HG02981 (cell line): ENCODE results near the gene HTR7.

ENCODE experiments used
- ATAC-seq: cut with Tn5 transposase; IDR thresholded peaks from one replicate; pipeline ENCODE4 v1.9.1; 2021; ENCODE audit warnings: mild to moderate bottlenecking, moderate library complexity; ENCODE audit not compliant: unreplicated experiment

Gene HTR7

GRCh38 chr10:90743291-90743690 is 114.5 kb downstream of the HTR7 start:
- no peak for ATAC-seq

DNA sequence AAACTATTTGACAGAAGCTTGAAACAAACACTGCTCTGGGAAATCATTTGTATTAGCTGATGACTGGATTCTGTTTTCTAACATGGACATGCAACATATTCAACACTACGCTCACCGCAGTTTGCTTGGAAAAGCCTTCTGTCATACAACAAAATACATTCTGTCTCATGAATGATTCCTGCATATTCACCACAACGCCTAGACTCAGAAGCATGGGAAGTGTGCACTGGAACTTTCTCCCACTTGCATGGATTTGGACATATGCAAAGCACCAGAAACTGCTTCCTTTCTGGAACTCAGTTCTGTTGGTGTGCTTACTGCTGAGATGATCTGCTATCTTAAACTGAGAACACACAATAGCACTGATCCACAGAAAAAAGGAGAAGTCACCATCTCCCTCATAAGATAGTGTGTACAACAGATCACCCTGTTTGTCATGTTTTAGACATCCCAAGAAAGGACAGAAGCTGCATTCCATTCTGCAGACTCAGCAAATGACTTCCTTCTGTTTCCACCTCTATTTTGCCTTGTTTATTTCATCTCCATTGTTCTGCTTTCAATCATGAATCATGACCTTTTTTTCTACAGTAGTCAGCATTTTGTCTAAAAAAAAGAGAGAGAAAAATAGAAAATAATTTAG is 115.8 kb downstream of the HTR7 start:
- no peak for ATAC-seq

GRCh38 chr10:90740265-90740664 is 117.6 kb downstream of the HTR7 start:
- no peak for ATAC-seq

DNA sequence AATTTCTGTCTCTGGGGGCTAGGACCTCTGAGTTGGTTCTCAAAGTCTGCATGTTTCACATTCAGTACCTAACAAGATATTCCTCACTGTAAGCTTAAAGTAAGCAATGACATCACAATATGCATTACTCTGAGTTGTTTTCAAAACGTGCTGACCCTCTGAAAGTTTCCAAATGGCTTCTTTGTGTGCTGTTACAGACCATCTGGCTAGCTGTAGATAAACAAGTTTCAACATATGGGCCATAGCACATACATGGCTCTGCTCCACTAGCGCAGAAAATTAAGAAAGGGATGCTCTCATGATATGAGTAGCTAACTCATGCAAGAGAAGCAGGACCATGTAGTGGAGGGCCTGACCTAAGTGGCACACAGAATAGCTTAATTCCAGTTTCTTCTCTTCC is 119.0 kb downstream of the HTR7 start:
- ATAC-seq, result no peak

DNA sequence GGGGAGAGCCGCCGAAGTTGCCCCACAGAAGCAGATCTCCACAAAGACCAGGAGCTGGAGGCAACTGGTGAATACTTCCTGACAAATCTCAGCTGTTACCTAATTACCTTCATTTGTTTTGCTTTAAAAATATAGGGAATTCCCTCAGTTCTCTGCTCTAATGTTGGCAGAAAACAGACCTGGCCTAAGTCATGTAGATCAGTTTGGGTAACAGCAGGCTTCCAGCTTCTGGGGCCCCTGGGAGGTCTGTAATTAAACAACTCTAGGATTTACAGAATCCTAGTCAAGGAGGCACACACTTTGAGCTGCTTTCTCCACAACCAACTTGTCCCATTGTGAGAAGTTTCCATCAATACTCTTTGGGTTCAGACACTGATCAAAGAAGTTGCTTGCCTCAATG is 123.4 kb downstream of the HTR7 start:
- ATAC-seq, result no peak

- ATAC-seq, result no peak
Measured at GRCh38 chr10:90732581-90732980, 125.3 kb downstream of the HTR7 start.

DNA sequence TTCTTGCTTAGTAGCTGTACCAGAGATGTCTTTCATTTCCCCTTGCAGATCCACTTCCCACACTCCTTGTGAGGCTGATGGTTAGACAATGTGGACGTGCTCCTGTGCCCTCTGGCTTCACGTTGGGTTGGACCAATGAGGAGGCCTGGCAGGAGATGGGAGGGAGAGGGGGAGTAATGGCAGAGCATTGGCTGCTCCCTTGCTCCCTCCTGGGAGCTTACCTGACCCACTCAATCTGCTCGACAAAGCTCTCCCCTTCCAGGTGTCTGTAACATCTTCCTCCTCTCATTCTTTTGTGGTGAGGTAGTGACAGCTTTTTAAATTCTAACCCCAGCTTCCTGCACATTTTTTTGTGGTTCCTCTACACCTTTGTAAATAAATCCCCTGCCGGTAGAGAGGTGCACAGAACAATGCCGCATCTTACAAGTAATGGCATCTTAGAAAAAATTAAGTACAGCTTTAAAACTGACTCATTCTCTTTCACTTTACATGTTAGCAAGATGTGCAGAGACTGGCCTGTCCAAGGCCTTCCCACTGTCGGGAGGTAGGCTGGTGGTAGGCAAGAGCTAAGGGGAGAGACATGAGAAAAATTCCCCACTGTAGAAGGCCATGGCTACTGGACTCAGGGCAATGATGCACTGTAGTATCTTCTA is 134.3 kb downstream of the HTR7 start:
- ATAC-seq, result no peak

GRCh38 chr10:90722832-90723231 is 135.0 kb downstream of the HTR7 start:
- no peak for ATAC-seq

- ATAC-seq, result no peak
Measured at GRCh38 chr10:90718182-90718581, 139.7 kb downstream of the HTR7 start.

- ATAC-seq, result no peak
Measured at GRCh38 chr10:90712529-90712928, 145.3 kb downstream of the HTR7 start.

DNA sequence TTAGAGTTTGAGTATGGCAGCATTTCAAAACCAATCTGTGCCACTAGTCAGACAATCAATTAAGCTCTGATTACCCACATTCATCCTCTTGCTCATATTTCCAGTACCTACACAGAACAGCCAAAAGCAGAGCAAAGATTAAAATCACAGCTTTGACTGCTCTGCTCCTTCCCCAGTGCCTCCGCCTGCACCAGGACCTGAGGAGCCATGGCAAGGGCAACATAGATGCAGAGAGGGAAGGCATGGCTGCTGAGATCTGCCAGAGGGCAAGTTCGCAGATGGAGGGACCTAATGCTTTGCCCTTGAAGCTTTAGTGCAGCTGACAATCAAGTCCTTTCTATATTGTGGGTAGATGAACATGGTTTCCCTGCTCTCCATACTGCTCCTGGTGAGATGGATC is 148.1 kb downstream of the HTR7 start:
- no peak for ATAC-seq

- ATAC-seq, result no peak
Measured at GRCh38 chr10:90707657-90708056, 150.2 kb downstream of the HTR7 start.

GRCh38 chr10:90701428-90701827 is 156.4 kb downstream of the HTR7 start:
- no peak for ATAC-seq

DNA sequence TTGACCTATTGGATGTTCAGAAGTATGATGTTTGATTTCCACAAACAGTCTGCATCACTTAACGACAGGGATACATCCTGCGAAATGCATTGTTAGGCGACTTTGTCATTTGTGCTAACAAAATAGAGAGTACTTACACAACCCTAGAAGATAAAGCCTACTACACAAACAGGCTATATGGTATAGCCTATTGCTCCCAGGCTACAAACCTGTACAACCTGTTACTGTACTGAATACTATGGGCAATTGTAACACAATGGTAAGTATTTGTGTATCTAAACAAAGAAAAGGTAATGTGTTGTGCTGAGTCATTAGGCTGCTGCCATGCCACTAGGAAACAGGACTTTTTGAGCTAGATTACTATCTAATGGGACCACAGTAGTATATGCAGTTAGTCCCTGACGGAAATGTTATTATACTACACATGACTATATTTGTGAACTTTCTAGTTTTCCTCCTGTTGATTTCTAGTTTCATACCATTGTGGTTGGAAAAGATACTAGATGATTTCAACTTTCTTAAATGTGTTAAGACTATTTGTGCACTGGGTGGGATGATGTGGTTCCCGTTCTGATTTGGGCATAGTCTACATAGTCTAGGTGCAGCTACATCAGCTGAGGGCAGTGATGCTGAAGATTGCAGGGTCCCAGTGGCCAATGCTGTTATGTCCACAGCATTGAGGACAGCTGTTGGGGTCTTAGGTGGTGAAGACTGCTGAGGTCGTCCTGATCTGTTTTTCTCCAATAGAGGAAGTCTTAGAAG is 161.7 kb downstream of the HTR7 start:
- no peak for ATAC-seq
